Kidney epithelial cell (primary cell): ENCODE measurements around the gene TOMM40L. TPM values are rescaled to one million over a fixed set of nuclear protein-coding genes. Genes with fewer than 3 reads are reported as not detected.

Source experiments
- DNase-seq: peaks from one replicate; pipeline ENCODE4 v3.0.0-alpha.2; 2010; ENCODE audit warnings: low read depth
- H3K27me3 ChIP-seq: 2 replicates; pipeline ENCODE4 v1.6.0; 2011; ENCODE audit warnings: low read length; ENCODE audit not compliant: control insufficient read depth, insufficient read depth
- H3K36me3 ChIP-seq: 2 replicates; pipeline ENCODE4 v1.5.1; 2011; ENCODE audit warnings: low read length; ENCODE audit not compliant: control insufficient read depth, insufficient read depth
- H3K4me3 ChIP-seq: 2 replicates; pipeline ENCODE4 v1.5.1; 2011; ENCODE audit warnings: low read depth, mild to moderate bottlenecking, control low read depth, low read length
- CTCF ChIP-seq: IDR thresholded peaks from 2 replicates; pipeline ENCODE4 v1.5.1; 2011; ENCODE audit warnings: mild to moderate bottlenecking, moderate library complexity, low read length, control low read depth, inconsistent platforms; ENCODE audit not compliant: insufficient read depth, poor library complexity, severe bottlenecking
- total RNA-seq: library from RNA; depleted of rRNA; stranded (reverse); fragments of >200 nt; gene quantifications from 2 replicates; pipeline ENCODE4 v1.2.3, GENCODE V29; 2015

Gene TOMM40L
- total RNA-seq, 1 donor from 2014 or later = 6.2 TPM

GRCh38 chr1:161195171-161195570 is 30.7 kb upstream of the TOMM40L start:
- DNase-seq = no peak
- H3K4me3 ChIP-seq = no peak overlapping the region
- no peaks in the 10 kb centered on the region for H3K36me3 ChIP-seq
- peaks cover 5% of the 10 kb centered on the region for H3K27me3 ChIP-seq
- no peak for TF ChIP-seq CTCF

GRCh38 chr1:161196111-161196510 is 29.7 kb upstream of the TOMM40L start:
- H3K27me3 ChIP-seq = peaks cover 3% of the 10 kb centered on the region
- no peaks in the 10 kb centered on the region for H3K36me3 ChIP-seq
- TF ChIP-seq CTCF = no peak
- no peak for DNase-seq
- no peak overlapping the region for H3K4me3 ChIP-seq

GRCh38 chr1:161196521-161197451 is 29.1 kb upstream of the TOMM40L start:
- Histone ChIP-seq H3K36me3 (no peaks in the 10 kb centered on the region), H3K27me3 (peaks cover 3% of the 10 kb centered on the region), H3K4me3 (no peak overlapping the region)
- no peak for TF ChIP-seq CTCF
- DNase-seq = no peak

GRCh38 chr1:161197560-161198193 is 28.2 kb upstream of the TOMM40L start:
- no peak overlapping the region for H3K4me3 ChIP-seq
- peaks cover 3% of the 10 kb centered on the region for H3K27me3 ChIP-seq
- H3K36me3 ChIP-seq = no peaks in the 10 kb centered on the region
- no peak for DNase-seq
- no peak for TF ChIP-seq CTCF

- H3K4me3 ChIP-seq = no peak overlapping the region
- no peak for TF ChIP-seq CTCF
These were observed 27.5 kb upstream of the TOMM40L start for GRCh38 chr1:161198194-161198896.

More at GRCh38 chr1:161198194-161198896, 27.5 kb upstream of the TOMM40L start:
- Histone ChIP-seq H3K27me3 (peaks cover 3% of the 10 kb centered on the region), H3K36me3 (no peaks in the 10 kb centered on the region)
- no peak for DNase-seq
